Spinal cord (tissue), 10 donors: Measurements from ENCODE around the gene CPNE2. TPM values are rescaled to one million over a fixed set of nuclear protein-coding genes. Genes with fewer than 3 reads are reported as not detected.
A peak's percentile ranks its signal among the peaks of the same experiment; 100 is the strongest.

Experiments
- DNase-seq, 6 donors: peaks; one replicate each; pipeline versions ENCODE4 v3.0.0 to v3.0.0-alpha.2; 2013 to 2015; ENCODE audit warnings: low spot score in 6 of 6, low read depth in 4 of 6
- H3K27ac ChIP-seq: one replicate; pipeline ENCODE4 v1.5.1; 2013; ENCODE audit warnings: low read depth, low read length, control low read depth
- H3K27me3 ChIP-seq: one replicate; pipeline ENCODE4 v1.6.1; 2013; ENCODE audit warnings: low read length; ENCODE audit not compliant: control insufficient read depth, insufficient read depth
- H3K36me3 ChIP-seq: one replicate; pipeline ENCODE4 v1.6.1; 2013; ENCODE audit warnings: low read length; ENCODE audit not compliant: control insufficient read depth, insufficient read depth
- H3K4me1 ChIP-seq: one replicate; pipeline ENCODE4 v1.6.1; 2013; ENCODE audit warnings: low read length; ENCODE audit not compliant: control insufficient read depth, insufficient read depth
- H3K4me3 ChIP-seq: one replicate; pipeline ENCODE4 v1.5.1; 2013; ENCODE audit warnings: low read depth, low read length, control low read depth
- H3K9me3 ChIP-seq: one replicate; pipeline ENCODE4 v1.6.1; 2013; ENCODE audit warnings: low read length; ENCODE audit not compliant: control insufficient read depth, insufficient read depth
- WGBS: methylation state at CpG from one replicate; pipeline ENCODE4 v1.1.5; 2013; ENCODE audit warnings: missing lambda C conversion rate; ENCODE audit not compliant: insufficient coverage; 5-methylcytosine and 5-hydroxymethylcytosine counted together
- polyA plus RNA-seq, 2 donors: library from polyadenylated mRNA; unstranded; fragments of 120-200 nt; gene quantifications; one replicate each; pipeline ENCODE4 v1.2.1, GENCODE V29; 2013; ENCODE audit not compliant: insufficient read length in 2 of 2
- total RNA-seq, 2 donors: library from RNA; depleted of rRNA in 1 of 2; stranded (reverse); fragments of 120-200 nt in 1 of 2; fragments of >200 nt in 1 of 2; gene quantifications; one replicate each; pipeline versions ENCODE4 v1.2.3 to v1.2.4, GENCODE V29; 2013 to 2014
- donor health status: healthy.

The CPNE2 gene
- total and polyA plus RNA-seq, 4 donors = 56.4 to 197 (median 121) TPM

- no peaks in the 10 kb centered on the region for H3K27me3 ChIP-seq
- no peak overlapping the region for H3K27ac ChIP-seq
- no peaks in the 10 kb centered on the region for H3K36me3 ChIP-seq
- no peaks in the 10 kb centered on the region for H3K9me3 ChIP-seq
- peaks cover 4% of the 10 kb centered on the region for H3K4me1 ChIP-seq
- no peak for DNase-seq
- no peak overlapping the region for H3K4me3 ChIP-seq
Measured at GRCh38 chr16:57081744-57082143, 10.6 kb upstream of the CPNE2 start.

GRCh38 chr16:57082664-57083063 lies 9.7 kb upstream of the CPNE2 start:
- no peak for DNase-seq
- 95% methylated on average over 5 of the region's 6 CpGs for WGBS
- Histone ChIP-seq H3K27me3 (no peaks in the 10 kb centered on the region), H3K4me3 (no peak overlapping the region), H3K9me3 (no peaks in the 10 kb centered on the region), H3K36me3 (no peaks in the 10 kb centered on the region), H3K4me1 (peaks cover 4% of the 10 kb centered on the region), H3K27ac (no peak overlapping the region)

- peaks cover 4% of the 10 kb centered on the region for H3K4me1 ChIP-seq
- no peaks in the 10 kb centered on the region for H3K9me3 ChIP-seq
- H3K27me3 ChIP-seq = no peaks in the 10 kb centered on the region
- no peaks in the 10 kb centered on the region for H3K36me3 ChIP-seq
- H3K4me3 ChIP-seq = no peak overlapping the region
- no peak overlapping the region for H3K27ac ChIP-seq
- WGBS = 95% methylated on average over 5 of the region's 7 CpGs
- DNase-seq = no peak
Measured at GRCh38 chr16:57083485-57084126, 8.8 kb upstream of the CPNE2 start.

- WGBS = 18% methylated on average over 8 of the region's 9 CpGs
- peaks cover 4% of the 10 kb centered on the region for H3K4me1 ChIP-seq
- H3K9me3 ChIP-seq = no peaks in the 10 kb centered on the region
- H3K27me3 ChIP-seq = no peaks in the 10 kb centered on the region
- no peak overlapping the region for H3K4me3 ChIP-seq
- H3K27ac ChIP-seq = no peak overlapping the region
- H3K36me3 ChIP-seq = no peaks in the 10 kb centered on the region
- DNase-seq = peak in 4 of 6 donors; percentile 44 to 89 (median 77)
Measured at GRCh38 chr16:57084257-57084770, 8.1 kb upstream of the CPNE2 start.

GRCh38 chr16:57084996-57085395 lies 7.4 kb upstream of the CPNE2 start:
- H3K27ac ChIP-seq = no peak overlapping the region
- DNase-seq = no peak
- no peaks in the 10 kb centered on the region for H3K36me3 ChIP-seq
- 84% methylated on average over 6 of the region's 7 CpGs for WGBS
- H3K9me3 ChIP-seq = no peaks in the 10 kb centered on the region
- no peak overlapping the region for H3K4me3 ChIP-seq
- H3K4me1 ChIP-seq = peaks cover 4% of the 10 kb centered on the region
- no peaks in the 10 kb centered on the region for H3K27me3 ChIP-seq

GRCh38 chr16:57087003-57087402 lies 5.4 kb upstream of the CPNE2 start:
- no CpG with 5 or more reads among the region's 2 CpGs for WGBS
- H3K36me3 ChIP-seq = no peaks in the 10 kb centered on the region

GRCh38 chr16:57089406-57089805 lies 3.0 kb upstream of the CPNE2 start:
- H3K4me3 ChIP-seq = no peak overlapping the region
- 56% methylated on average over 6 of the region's 8 CpGs for WGBS
- H3K27ac ChIP-seq = no peak overlapping the region
- no peak for DNase-seq
- H3K36me3 ChIP-seq = peaks cover 5% of the 10 kb centered on the region
- H3K9me3 ChIP-seq = no peaks in the 10 kb centered on the region
- peaks cover 27% of the 10 kb centered on the region for H3K4me1 ChIP-seq
- H3K27me3 ChIP-seq = no peaks in the 10 kb centered on the region

More at GRCh38 chr16:57087003-57087402, 5.4 kb upstream of the CPNE2 start:
- no peaks in the 10 kb centered on the region for H3K27me3 ChIP-seq
- no peak overlapping the region for H3K4me3 ChIP-seq
- peaks cover 15% of the 10 kb centered on the region for H3K4me1 ChIP-seq
- no peaks in the 10 kb centered on the region for H3K9me3 ChIP-seq
- no peak overlapping the region for H3K27ac ChIP-seq
- no peak for DNase-seq

- Histone ChIP-seq H3K9me3 (no peaks in the 10 kb centered on the region), H3K27ac (peak overlapping the region; percentile 82), H3K36me3 (peaks cover 13% of the 10 kb centered on the region), H3K4me3 (peak overlapping the region; percentile 43), H3K27me3 (no peaks in the 10 kb centered on the region), H3K4me1 (peaks cover 37% of the 10 kb centered on the region)
- peak in 3 of 6 donors; percentile 32 to 83 (median 76) for DNase-seq
- 5% methylated on average over 19 of the region's 24 CpGs for WGBS
Measured at GRCh38 chr16:57091200-57091974, 996 bp upstream of the CPNE2 start.

GRCh38 chr16:57092786-57093411 lies 516 bp downstream of the CPNE2 start:
- H3K36me3 ChIP-seq = peaks cover 21% of the 10 kb centered on the region
- 0% methylated on average over 33 of the region's 53 CpGs for WGBS
- H3K4me3 ChIP-seq = peak overlapping the region; percentile 60
- peak in 4 of 6 donors; percentile 24 to 82 (median 58) for DNase-seq
- H3K4me1 ChIP-seq = peaks cover 42% of the 10 kb centered on the region
- H3K9me3 ChIP-seq = no peaks in the 10 kb centered on the region
- H3K27ac ChIP-seq = peak overlapping the region; percentile 75
- no peaks in the 10 kb centered on the region for H3K27me3 ChIP-seq
